GM18519 (cell line): Measurements from ENCODE around the gene PRDX3.

Experiments used
- ATAC-seq: cut with Tn5 transposase; IDR thresholded peaks from one replicate; pipeline ENCODE4 v1.9.1; 2021; ENCODE audit warnings: mild to moderate bottlenecking, moderate library complexity; ENCODE audit not compliant: unreplicated experiment, low FRiP score

Gene PRDX3

GRCh38 chr10:119178372-119179119, at the start of gene PRDX3:
Gene PRDX3 (minus strand): TSS chr10:119178812. CDS start chr10:119178790, 22 bp downstream.
- ATAC-seq = peak; percentile 61

- no peak for ATAC-seq
Measured at GRCh38 chr10:119227825-119228224, 49.2 kb upstream of the PRDX3 start.

- no peak for ATAC-seq
Measured at GRCh38 chr10:119225083-119225658, 46.6 kb upstream of the PRDX3 start.

GRCh38 chr10:119222966-119223386, 44.4 kb upstream of the PRDX3 start:
- ATAC-seq = no peak

- ATAC-seq = no peak
Measured at GRCh38 chr10:119222537-119222936, 43.9 kb upstream of the PRDX3 start.

GRCh38 chr10:119221666-119222065, 43.1 kb upstream of the PRDX3 start:
- ATAC-seq = no peak

GRCh38 chr10:119221201-119221600, 42.6 kb upstream of the PRDX3 start:
- no peak for ATAC-seq

GRCh38 chr10:119219871-119220270, 41.3 kb upstream of the PRDX3 start:
- no peak for ATAC-seq

GRCh38 chr10:119217991-119218490, 39.4 kb upstream of the PRDX3 start:
- ATAC-seq = no peak

- no peak for ATAC-seq
Measured at GRCh38 chr10:119217401-119217800, 38.8 kb upstream of the PRDX3 start.

- no peak for ATAC-seq
Measured at GRCh38 chr10:119216127-119216526, 37.5 kb upstream of the PRDX3 start.

- ATAC-seq = no peak
Measured at GRCh38 chr10:119215371-119215770, 36.8 kb upstream of the PRDX3 start.

GRCh38 chr10:119211625-119212441, 33.2 kb upstream of the PRDX3 start:
- ATAC-seq = no peak

GRCh38 chr10:119211176-119211575, 32.6 kb upstream of the PRDX3 start:
- no peak for ATAC-seq

- ATAC-seq = no peak
Measured at GRCh38 chr10:119210633-119211032, 32.0 kb upstream of the PRDX3 start.

GRCh38 chr10:119209736-119210355, 31.2 kb upstream of the PRDX3 start:
- no peak for ATAC-seq

- ATAC-seq = no peak
Measured at GRCh38 chr10:119209035-119209735, 30.6 kb upstream of the PRDX3 start.

- ATAC-seq = no peak
Measured at GRCh38 chr10:119208553-119208940, 29.9 kb upstream of the PRDX3 start.

GRCh38 chr10:119207713-119208552, 29.3 kb upstream of the PRDX3 start:
- ATAC-seq = peak; percentile 5
